ENCODE measurements around the gene SYCP3.
"Not testable (repeated sequence)": the region's sequence is repeated elsewhere in the genome, so short reads cannot be mapped to it uniquely, and the experiment has no call there.

SYCP3 gene

DNA sequence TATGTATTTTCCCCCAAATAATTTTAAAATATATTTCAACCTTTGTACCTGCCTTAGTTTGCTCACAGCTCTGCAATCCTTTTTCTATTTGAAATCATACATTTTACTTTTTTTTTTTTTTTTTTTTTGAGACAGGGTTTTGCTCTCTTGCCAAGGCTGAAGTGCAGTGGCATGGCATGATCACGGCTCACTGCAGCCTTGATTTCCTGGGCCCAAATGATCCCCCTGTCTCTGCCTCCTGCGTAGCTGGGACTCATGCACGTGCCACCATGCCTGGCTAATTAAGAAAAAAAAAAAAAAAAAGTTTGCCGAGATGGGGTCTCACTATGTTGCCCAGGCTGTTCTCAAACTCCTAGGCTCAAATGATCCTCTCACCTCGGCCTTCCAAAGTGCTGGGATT lies 1.3 kb upstream of the SYCP3 start:
- Histone ChIP-seq H3K36me3 (ENCODE audit: insufficient read depth, low read length) (peaks cover 21% of the 10 kb centered on the region), H3K4me1 (ENCODE audit: insufficient read depth, low read length) (no peaks in the 10 kb centered on the region), H3K27me3 (ENCODE audit: insufficient read depth, low read length) (no peaks in the 10 kb centered on the region), H3K9me3 (ENCODE audit: insufficient read depth, low read depth, low read length) (no peaks in the 10 kb centered on the region), H3K27ac (ENCODE audit: low read depth, low read length) (no peak overlapping the region), H3K4me3 (ENCODE audit: low read length) (no peak overlapping the region), H3K9ac (ENCODE audit: low read depth, low read length) (no peak overlapping the region)
- WGBS = 94% methylated on average over 5 of the region's 5 CpGs

DNA sequence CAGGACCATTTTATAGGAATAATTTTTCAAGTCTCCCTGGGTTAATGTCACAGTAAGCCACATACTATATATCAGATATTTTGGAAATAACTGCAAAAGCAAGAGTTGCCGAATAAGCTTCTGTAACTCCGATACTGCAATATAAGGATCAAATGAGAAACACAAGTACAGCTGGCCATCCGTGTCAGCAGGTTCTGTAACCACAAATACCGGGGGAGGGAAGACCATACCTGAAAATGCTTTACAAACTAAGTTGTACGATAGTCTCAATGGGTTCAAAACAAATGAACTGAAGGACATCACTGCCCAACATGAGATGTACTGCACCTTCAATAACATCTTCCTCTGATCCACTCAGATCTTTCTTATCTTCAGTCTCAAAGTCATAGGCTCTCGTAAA lies 1.8 kb downstream of the SYCP3 start:
- no peak overlapping the region for H3K4me3 ChIP-seq (ENCODE audit: low read length)
- no peaks in the 10 kb centered on the region for H3K9me3 ChIP-seq (ENCODE audit: insufficient read depth, low read depth, low read length)
- no peaks in the 10 kb centered on the region for H3K4me1 ChIP-seq (ENCODE audit: insufficient read depth, low read length)
- no peak overlapping the region for H3K27ac ChIP-seq (ENCODE audit: low read depth, low read length)
- H3K9ac ChIP-seq (ENCODE audit: low read depth, low read length) = no peak overlapping the region
- WGBS = 97% methylated on average over 6 of the region's 6 CpGs
- no peaks in the 10 kb centered on the region for H3K27me3 ChIP-seq (ENCODE audit: insufficient read depth, low read length)
- no peaks in the 10 kb centered on the region for H3K36me3 ChIP-seq (ENCODE audit: insufficient read depth, low read length)

DNA sequence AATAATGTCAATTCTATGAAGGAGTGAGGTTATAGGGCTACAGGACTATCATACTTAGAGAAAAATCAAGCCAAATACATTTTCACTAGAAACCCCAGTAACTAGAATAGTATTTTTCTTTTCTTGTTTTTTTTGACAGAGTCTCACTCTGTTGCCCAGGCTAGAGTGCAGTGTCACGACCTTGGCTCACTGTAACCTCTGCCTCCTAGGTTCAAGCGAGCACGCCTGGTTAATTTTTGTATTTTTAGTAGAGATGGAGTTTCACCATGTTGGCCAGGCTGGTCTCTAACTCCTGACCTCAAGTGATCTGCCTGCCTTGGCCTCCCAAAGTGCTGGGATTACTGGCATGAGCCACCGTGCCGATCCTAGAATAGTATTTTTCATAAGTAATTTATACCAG lies 4.8 kb downstream of the SYCP3 start:
- not testable (repeated sequence) for H3K9ac ChIP-seq (ENCODE audit: low read depth, low read length); H3K4me3 ChIP-seq (ENCODE audit: low read length)
- WGBS = 97% methylated on average over 3 of the region's 5 CpGs

DNA sequence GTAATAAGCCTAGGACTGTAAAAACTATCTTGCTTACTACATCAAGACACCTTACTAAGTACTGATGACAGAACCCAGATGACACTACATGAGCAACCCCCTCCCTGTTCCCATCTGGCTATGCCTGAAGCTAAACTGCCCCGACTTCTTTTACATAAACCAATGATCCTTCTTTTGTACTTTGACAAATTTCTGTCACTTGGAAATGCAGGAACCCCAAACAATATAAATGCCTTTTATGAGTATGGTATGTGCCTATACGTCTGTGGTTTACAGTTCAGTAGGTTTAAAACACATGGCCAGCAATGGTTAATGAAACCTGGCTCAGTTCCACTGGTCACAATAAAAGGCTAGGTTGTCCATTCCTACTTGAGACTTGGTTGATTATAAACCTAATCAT lies 6.1 kb downstream of the SYCP3 start:
- Histone ChIP-seq H3K27ac (ENCODE audit: low read depth, low read length) (no peak overlapping the region), H3K4me3 (ENCODE audit: low read length) (no peak overlapping the region), H3K9ac (ENCODE audit: low read depth, low read length) (no peak overlapping the region), H3K9me3 (ENCODE audit: insufficient read depth, low read depth, low read length) (no peaks in the 10 kb centered on the region), H3K36me3 (ENCODE audit: insufficient read depth, low read length) (peaks cover 8% of the 10 kb centered on the region; the same call in 1 of the 2 replicates), H3K4me1 (ENCODE audit: insufficient read depth, low read length) (no peaks in the 10 kb centered on the region), H3K27me3 (ENCODE audit: insufficient read depth, low read length) (no peaks in the 10 kb centered on the region)
- WGBS = 98% methylated on average over 2 of the region's 2 CpGs

More for the DNA sequence above, 4.8 kb downstream of the SYCP3 start:
- not testable (repeated sequence) for H3K27me3 ChIP-seq (ENCODE audit: insufficient read depth, low read length); H3K36me3 ChIP-seq (ENCODE audit: insufficient read depth, low read length); H3K4me1 ChIP-seq (ENCODE audit: insufficient read depth, low read length); H3K27ac ChIP-seq (ENCODE audit: low read depth, low read length); H3K9me3 ChIP-seq (ENCODE audit: insufficient read depth, low read depth, low read length)

DNA sequence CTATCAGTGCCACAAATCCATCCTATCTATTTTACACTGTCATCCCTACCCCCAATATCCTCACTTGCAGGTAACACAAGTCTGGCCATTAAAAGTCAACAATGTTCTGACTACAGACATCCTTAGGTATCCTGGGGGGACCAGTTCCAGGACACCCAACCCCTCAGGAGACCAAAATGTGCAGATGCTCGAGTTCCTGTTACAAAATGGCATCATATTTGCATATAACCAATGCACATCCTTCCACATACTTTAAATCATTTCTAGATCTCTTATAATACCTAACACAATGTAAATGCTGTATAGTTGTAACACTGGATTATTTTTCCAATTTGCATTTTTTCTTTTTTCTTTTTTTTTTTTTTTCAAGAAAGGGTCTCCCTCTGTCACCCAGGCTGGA lies 6.9 kb downstream of the SYCP3 start:
- H3K4me1 ChIP-seq (ENCODE audit: insufficient read depth, low read length) = no peaks in the 10 kb centered on the region
- WGBS = 95% methylated on average over 1 of the region's 1 CpG
- H3K9ac ChIP-seq (ENCODE audit: low read depth, low read length) = no peak overlapping the region
- H3K36me3 ChIP-seq (ENCODE audit: insufficient read depth, low read length) = peaks cover 8% of the 10 kb centered on the region; the same call in 1 of the 2 replicates
- no peaks in the 10 kb centered on the region for H3K27me3 ChIP-seq (ENCODE audit: insufficient read depth, low read length)
- H3K27ac ChIP-seq (ENCODE audit: low read depth, low read length) = no peak overlapping the region
- H3K4me3 ChIP-seq (ENCODE audit: low read length) = no peak overlapping the region
- H3K9me3 ChIP-seq (ENCODE audit: insufficient read depth, low read depth, low read length) = no peaks in the 10 kb centered on the region

DNA sequence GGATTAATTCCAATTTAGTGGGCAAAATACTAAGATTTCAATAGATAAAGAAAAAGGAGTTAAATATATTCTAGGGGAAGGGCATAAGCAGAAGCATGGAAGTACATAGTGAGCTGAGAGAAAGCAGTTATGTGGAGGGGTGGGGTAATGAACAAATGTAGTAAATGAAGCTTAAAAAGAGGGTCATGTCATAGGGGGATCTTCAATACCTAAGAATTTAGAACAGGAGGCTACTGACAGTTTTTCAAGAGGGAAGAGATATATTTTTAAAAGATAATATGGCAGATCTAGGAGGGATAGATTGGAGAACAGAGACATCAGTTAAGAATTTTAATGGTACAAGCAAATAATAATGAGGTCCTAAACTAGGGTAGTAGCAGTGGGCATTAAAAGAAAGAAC lies 9.4 kb downstream of the SYCP3 start:
- Histone ChIP-seq H3K4me3 (ENCODE audit: low read length) (no peak overlapping the region), H3K36me3 (ENCODE audit: insufficient read depth, low read length) (peaks cover 22% of the 10 kb centered on the region), H3K27me3 (ENCODE audit: insufficient read depth, low read length) (no peaks in the 10 kb centered on the region), H3K27ac (ENCODE audit: low read depth, low read length) (no peak overlapping the region), H3K9me3 (ENCODE audit: insufficient read depth, low read depth, low read length) (no peaks in the 10 kb centered on the region), H3K4me1 (ENCODE audit: insufficient read depth, low read length) (no peaks in the 10 kb centered on the region), H3K9ac (ENCODE audit: low read depth, low read length) (no peak overlapping the region)

DNA sequence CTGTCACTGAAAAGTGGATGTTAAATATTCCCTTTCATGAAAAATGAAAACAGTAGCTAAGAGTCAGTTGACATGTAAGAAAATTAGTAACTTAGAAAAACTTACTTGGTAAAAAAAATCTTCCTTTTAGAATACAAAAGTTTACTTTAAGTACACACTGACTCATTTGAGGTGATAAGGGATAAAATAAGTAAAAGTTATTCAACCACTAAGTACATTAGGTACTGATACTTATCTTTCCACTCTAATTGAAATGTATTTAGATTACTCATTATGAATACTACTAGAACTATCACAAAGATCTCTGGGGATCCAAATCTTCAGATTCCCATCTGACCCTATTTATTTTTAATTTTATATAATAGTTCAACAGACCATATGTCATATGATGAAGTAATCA lies 12.2 kb downstream of the SYCP3 start:
- H3K9ac ChIP-seq (ENCODE audit: low read depth, low read length) = no peak overlapping the region
- peaks cover 26% of the 10 kb centered on the region for H3K36me3 ChIP-seq (ENCODE audit: insufficient read depth, low read length)
- H3K4me3 ChIP-seq (ENCODE audit: low read length) = no peak overlapping the region
- H3K4me1 ChIP-seq (ENCODE audit: insufficient read depth, low read length) = no peaks in the 10 kb centered on the region
- H3K27ac ChIP-seq (ENCODE audit: low read depth, low read length) = no peak overlapping the region
- H3K27me3 ChIP-seq (ENCODE audit: insufficient read depth, low read length) = no peaks in the 10 kb centered on the region
- no peaks in the 10 kb centered on the region for H3K9me3 ChIP-seq (ENCODE audit: insufficient read depth, low read depth, low read length)

DNA sequence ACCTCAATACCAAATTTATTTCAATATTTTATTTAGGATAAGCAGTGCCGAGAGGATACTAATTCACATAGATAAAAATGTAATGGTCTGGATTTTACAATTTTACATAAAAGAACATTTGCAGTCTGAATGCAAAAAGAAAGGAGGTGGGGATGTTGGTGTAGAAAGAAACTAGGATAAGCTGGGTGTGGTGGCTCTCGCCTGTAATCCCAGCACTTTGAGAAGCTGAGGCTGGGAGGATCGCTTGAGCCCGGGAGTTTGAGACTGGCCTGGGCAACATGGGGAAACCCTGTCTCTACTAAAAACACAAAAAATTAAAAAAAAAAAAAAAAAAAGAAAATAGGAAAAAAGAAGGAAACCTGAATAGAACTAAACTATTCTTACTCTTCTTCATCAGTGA lies 16.9 kb downstream of the SYCP3 start:
- Histone ChIP-seq H3K4me1 (ENCODE audit: insufficient read depth, low read length) (no peaks in the 10 kb centered on the region), H3K9ac (ENCODE audit: low read depth, low read length) (no peak overlapping the region), H3K27me3 (ENCODE audit: insufficient read depth, low read length) (no peaks in the 10 kb centered on the region), H3K9me3 (ENCODE audit: insufficient read depth, low read depth, low read length) (no peaks in the 10 kb centered on the region), H3K36me3 (ENCODE audit: insufficient read depth, low read length) (peaks cover 26% of the 10 kb centered on the region), H3K4me3 (ENCODE audit: low read length) (no peak overlapping the region), H3K27ac (ENCODE audit: low read depth, low read length) (no peak overlapping the region)
- WGBS = 92% methylated on average over 3 of the region's 4 CpGs

DNA sequence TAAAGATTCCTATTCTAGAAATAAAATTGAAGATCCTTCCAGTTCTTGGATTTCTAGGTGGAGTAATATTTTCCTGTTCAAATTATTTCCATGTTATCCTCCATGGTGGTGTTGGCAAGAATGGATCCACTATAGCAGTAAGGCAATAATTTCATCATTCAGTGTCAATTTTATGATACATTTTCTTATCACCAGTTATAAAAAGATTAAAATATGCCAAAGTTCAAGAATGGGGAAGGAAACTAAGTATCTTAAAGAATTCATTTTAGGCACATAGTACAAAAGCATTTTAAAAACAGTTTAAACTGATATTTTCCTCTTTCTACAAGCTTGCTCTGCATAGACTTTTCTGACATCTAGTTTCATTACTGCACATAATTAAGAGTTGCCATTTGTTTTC lies 19.1 kb downstream of the SYCP3 start:
- H3K36me3 ChIP-seq (ENCODE audit: insufficient read depth, low read length) = peaks cover 14% of the 10 kb centered on the region; the same call in 1 of the 2 replicates
- H3K27me3 ChIP-seq (ENCODE audit: insufficient read depth, low read length) = no peaks in the 10 kb centered on the region

DNA sequence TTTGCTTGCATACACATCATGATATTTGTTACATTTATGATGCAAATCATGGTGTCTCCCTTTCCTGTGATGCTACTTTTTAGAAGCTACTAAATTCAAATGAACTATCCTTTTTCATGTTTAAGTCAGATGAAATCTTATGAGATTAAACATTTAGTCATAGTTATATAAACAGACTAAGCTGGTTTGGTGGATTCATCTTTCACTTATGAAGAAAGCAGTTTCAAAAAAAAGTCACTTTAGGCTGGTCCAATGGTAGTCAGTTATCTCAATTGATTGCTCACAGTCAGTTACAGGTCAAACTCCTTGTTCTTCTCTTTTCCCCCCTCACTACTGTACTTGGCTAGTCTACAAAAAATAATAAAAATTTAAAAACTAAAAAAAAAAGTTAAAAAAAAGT lies 19.7 kb downstream of the SYCP3 start:
- Histone ChIP-seq H3K4me3 (ENCODE audit: low read length) (no peak overlapping the region), H3K36me3 (ENCODE audit: insufficient read depth, low read length) (peaks cover 12% of the 10 kb centered on the region; the same call in 1 of the 2 replicates), H3K27me3 (ENCODE audit: insufficient read depth, low read length) (no peaks in the 10 kb centered on the region), H3K9ac (ENCODE audit: low read depth, low read length) (no peak overlapping the region), H3K27ac (ENCODE audit: low read depth, low read length) (no peak overlapping the region), H3K9me3 (ENCODE audit: insufficient read depth, low read depth, low read length) (no peaks in the 10 kb centered on the region), H3K4me1 (ENCODE audit: insufficient read depth, low read length) (no peaks in the 10 kb centered on the region)

More for the DNA sequence above, 19.1 kb downstream of the SYCP3 start:
- Histone ChIP-seq H3K4me1 (ENCODE audit: insufficient read depth, low read length) (no peaks in the 10 kb centered on the region), H3K27ac (ENCODE audit: low read depth, low read length) (no peak overlapping the region), H3K4me3 (ENCODE audit: low read length) (no peak overlapping the region), H3K9ac (ENCODE audit: low read depth, low read length) (no peak overlapping the region), H3K9me3 (ENCODE audit: insufficient read depth, low read depth, low read length) (no peaks in the 10 kb centered on the region)

DNA sequence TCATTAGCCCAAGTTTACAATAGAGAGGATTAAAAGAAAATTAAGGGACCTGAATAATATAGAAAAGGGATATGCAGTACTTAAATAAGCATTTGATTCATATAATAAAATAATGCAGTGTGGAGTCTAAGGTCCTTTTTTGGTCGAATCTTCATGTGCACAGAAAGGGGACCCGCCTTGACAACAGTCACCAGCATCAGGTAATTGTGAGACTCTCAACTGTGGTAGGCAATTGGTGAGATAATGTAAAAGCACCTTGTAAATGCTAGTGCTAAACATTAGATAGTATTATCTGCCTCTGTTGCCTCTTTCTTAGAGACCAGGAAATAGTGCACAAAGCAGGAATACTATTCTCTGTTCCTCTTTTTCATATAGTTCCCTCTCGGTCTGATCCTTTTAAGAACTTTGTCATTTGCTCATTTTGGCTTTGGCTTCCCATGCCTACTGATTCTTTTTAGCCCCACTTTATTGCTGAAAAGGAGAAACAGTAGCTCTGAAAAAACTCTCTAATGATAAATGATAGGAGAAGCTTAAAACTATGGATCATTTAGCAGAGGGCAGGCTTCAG lies 24.3 kb downstream of the SYCP3 start:
- Histone ChIP-seq H3K27ac (ENCODE audit: low read depth, low read length) (no peak overlapping the region), H3K27me3 (ENCODE audit: insufficient read depth, low read length) (no peaks in the 10 kb centered on the region), H3K9ac (ENCODE audit: low read depth, low read length) (no peak overlapping the region), H3K36me3 (ENCODE audit: insufficient read depth, low read length) (peaks cover 1% of the 10 kb centered on the region; the same call in 1 of the 2 replicates), H3K4me1 (ENCODE audit: insufficient read depth, low read length) (no peaks in the 10 kb centered on the region), H3K9me3 (ENCODE audit: insufficient read depth, low read depth, low read length) (no peaks in the 10 kb centered on the region), H3K4me3 (ENCODE audit: low read length) (no peak overlapping the region)
- 91% methylated on average over 3 of the region's 3 CpGs for WGBS

DNA sequence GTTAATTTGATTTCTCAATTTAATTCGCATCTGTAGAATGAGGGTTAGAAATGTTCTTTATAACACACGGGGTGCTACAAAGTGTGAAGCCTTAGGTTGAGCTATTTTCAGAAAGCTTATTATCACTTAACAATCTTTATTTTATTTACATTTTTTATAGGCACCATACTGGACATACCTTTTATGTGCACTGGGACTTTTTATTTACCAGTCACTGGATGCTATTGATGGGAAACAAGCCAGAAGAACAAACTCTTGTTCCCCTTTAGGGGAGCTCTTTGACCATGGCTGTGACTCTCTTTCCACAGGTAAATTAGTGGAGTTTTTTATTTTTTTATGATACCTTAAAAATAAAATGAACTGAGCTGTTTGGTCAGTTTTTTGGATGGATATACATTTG lies 25.3 kb downstream of the SYCP3 start:
- Histone ChIP-seq H3K27me3 (ENCODE audit: insufficient read depth, low read length) (no peaks in the 10 kb centered on the region), H3K4me1 (ENCODE audit: insufficient read depth, low read length) (no peaks in the 10 kb centered on the region), H3K9me3 (ENCODE audit: insufficient read depth, low read depth, low read length) (no peaks in the 10 kb centered on the region), H3K36me3 (ENCODE audit: insufficient read depth, low read length) (no peaks in the 10 kb centered on the region), H3K9ac (ENCODE audit: low read depth, low read length) (no peak overlapping the region), H3K27ac (ENCODE audit: low read depth, low read length) (no peak overlapping the region), H3K4me3 (ENCODE audit: low read length) (no peak overlapping the region)
- 88% methylated on average over 2 of the region's 2 CpGs for WGBS
